Activated naive CD4-positive, alpha-beta T cell treated with anti-CD3 and anti-CD28 coated beads, Interleukin-2, amount 10 ng/mL, durations not matched to agents 7 days and 5 days (primary cell): Measurements from ENCODE around the gene UPF1.

Experiments
- CTCF ChIA-PET: fragments of 350-600 bp; sonication (Branson Sonifier 250); formaldehyde crosslinking; loops from one replicate; lab custom pipeline; 2021; ENCODE audit warnings: antibody characterized with exemption; lab: Charles Lee
- DNase-seq: peaks from one replicate; pipeline ENCODE4 v3.0.0-alpha.2; 2020
- H3K27ac Mint-ChIP-seq: one replicate; pipeline ENCODE4 v1.8.0; 2021; ENCODE audit warnings: mild to moderate bottlenecking, moderate library complexity, mixed read lengths
- H3K27me3 Mint-ChIP-seq: one replicate; pipeline ENCODE4 v1.8.0; 2021; ENCODE audit warnings: mild to moderate bottlenecking, mixed read lengths
- H3K36me3 Mint-ChIP-seq: one replicate; pipeline ENCODE4 v1.8.0; 2021; ENCODE audit warnings: mixed read lengths
- H3K4me1 Mint-ChIP-seq: one replicate; pipeline ENCODE4 v1.8.0; 2021; ENCODE audit warnings: mixed read lengths
- H3K4me3 Mint-ChIP-seq: one replicate; pipeline ENCODE4 v1.8.0; 2021; ENCODE audit warnings: mild to moderate bottlenecking, moderate library complexity, mixed read lengths
- H3K9me3 Mint-ChIP-seq: one replicate; pipeline ENCODE4 v1.8.0; 2021; ENCODE audit warnings: mixed read lengths

The UPF1 gene

DNA sequence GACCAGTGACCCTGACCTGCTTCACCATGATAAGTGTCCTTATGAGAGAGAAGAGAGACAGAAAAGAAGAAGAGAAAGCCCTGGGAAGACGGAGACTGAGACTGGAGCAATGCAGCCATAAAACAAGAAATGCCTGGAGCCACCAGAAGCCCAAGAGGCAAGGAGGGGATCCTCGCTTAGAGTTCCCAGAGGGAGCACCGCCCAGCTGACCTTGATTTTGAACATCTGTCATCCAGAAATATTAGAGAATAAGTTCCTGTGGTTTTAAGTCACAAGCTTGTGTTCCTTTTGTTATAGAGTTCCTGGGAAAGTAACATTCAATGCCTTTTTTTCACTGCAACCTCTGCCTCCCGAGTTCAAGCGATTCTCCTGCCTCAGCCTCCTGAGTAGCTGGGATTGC, 44.0 kb downstream of the UPF1 start:
- H3K27me3 Mint-ChIP-seq: peaks cover 19% of the 10 kb centered on the region
- H3K4me3 Mint-ChIP-seq: no peak overlapping the region
- H3K27ac Mint-ChIP-seq: no peak overlapping the region
- H3K4me1 Mint-ChIP-seq: peaks cover 10% of the 10 kb centered on the region
- DNase-seq: no peak
- CTCF ChIA-PET: interaction anchor here (1.1 kb wide), 1 partner anchor 17 kb away, joined by 3 read pairs; no protein-coding TSS in a partner anchor
- H3K36me3 Mint-ChIP-seq: peaks cover 3% of the 10 kb centered on the region
- H3K9me3 Mint-ChIP-seq: no peaks in the 10 kb centered on the region

DNA sequence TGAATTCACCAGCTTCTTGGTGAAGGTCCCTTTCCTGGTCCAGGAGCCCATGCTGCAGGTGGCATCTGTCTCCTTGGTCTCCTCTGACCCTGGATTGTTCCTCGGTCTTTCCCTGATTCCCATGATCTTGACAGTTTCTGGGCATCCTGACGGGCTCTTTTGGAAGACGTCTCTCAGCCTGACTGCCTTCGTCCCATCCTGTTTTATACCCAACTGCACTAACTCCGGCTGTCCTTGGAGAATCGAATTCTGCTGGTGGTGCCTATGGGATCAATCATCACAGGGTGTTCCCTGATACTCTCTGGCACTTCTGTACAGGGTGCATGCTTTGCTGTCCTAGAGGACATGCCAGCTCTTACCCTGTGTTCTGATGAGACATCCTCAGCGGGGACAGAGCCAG, 45.1 kb downstream of the UPF1 start:
- no peak overlapping the region for H3K4me3 Mint-ChIP-seq
- peaks cover 2% of the 10 kb centered on the region for H3K4me1 Mint-ChIP-seq
- H3K9me3 Mint-ChIP-seq: no peaks in the 10 kb centered on the region
- H3K27ac Mint-ChIP-seq: no peak overlapping the region
- H3K27me3 Mint-ChIP-seq: peaks cover 9% of the 10 kb centered on the region
- CTCF ChIA-PET: no interaction called here
- no peaks in the 10 kb centered on the region for H3K36me3 Mint-ChIP-seq
- DNase-seq: no peak

DNA sequence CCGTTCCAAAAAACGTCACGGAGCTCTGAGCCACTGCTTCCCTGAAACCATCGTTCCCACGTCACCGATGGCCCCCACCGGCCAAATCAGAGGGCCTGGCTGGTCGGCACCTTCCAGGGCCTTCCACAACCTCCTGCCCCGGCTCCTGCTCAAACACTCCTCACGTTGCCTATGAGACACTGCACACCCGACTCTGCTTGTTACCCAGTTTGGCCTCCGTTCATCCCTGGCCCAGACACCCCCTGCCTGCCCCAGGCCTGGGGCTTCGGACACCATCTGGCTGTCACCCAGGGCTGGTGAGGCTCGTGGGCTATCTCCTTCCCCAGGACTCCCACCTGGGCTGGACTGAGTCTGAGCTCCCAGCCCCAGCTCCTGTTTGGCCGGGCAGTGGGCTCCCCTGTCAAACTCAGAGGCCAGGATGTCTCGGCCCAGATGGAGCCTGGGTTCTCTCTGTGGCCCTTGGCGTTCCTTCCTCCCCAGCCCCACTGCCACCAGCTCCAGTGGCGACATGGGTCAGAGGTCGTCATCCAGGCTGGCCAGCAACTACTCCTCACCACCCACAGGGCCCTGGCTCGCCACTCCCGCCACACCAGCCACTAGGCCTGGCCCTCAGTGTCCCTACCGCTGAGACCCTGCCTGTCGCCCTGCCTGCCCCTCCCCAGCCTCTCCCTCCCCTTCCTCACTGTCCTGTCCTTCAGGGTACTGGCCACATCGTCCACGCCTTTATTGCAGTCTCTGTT, 46.5 kb downstream of the UPF1 start:
- H3K27me3 Mint-ChIP-seq: peaks cover 7% of the 10 kb centered on the region
- H3K9me3 Mint-ChIP-seq: no peaks in the 10 kb centered on the region
- no peaks in the 10 kb centered on the region for H3K4me1 Mint-ChIP-seq
- no peak for DNase-seq
- H3K27ac Mint-ChIP-seq: no peak overlapping the region
- H3K36me3 Mint-ChIP-seq: no peaks in the 10 kb centered on the region
- no peak overlapping the region for H3K4me3 Mint-ChIP-seq
- CTCF ChIA-PET: interaction anchor here (0.9 kb wide), 1 partner anchor 12 kb away, joined by 3 read pairs; no protein-coding TSS in a partner anchor

DNA sequence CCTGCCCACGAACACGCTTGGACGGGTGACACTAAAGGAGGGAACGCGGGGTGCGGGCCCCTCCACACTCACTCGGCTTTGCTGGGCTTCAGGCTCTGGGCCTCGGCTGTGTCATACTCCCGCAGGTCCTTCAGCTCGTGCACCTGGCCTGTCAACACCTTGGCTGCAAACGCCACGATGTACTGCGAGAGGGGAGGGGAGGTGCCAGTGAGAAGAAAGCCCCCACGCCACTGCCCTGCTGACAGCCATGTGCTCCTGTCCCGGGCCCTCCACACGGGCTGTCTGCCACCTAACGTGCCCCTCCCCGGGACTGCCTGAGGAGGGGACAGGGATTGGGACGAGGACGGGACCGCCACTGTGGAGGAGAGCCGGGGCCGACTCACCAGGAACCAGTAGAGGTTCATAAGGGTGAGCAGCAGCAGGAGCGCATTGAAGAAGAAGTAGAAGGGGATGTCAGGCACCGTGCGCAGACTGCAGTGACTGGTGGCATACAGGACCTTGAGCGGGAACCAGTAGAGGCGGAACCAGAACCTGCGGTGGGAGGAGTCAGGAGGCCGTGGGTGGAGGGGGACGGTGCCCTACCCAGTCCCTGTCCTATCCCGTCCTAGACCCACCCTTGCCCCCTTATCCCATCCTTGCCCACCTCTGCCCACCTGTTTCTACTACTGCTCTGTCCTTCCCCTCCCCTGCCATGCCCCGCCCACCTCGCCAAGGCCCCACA, 47.3 kb downstream of the UPF1 start:
- no peaks in the 10 kb centered on the region for H3K4me1 Mint-ChIP-seq
- peaks cover 11% of the 10 kb centered on the region for H3K27me3 Mint-ChIP-seq
- H3K4me3 Mint-ChIP-seq: no peak overlapping the region
- no peak for DNase-seq
- no peak overlapping the region for H3K27ac Mint-ChIP-seq
- CTCF ChIA-PET: interaction anchor here (0.9 kb wide), 1 partner anchor 13 kb away, joined by 3 read pairs; no protein-coding TSS in a partner anchor
- H3K9me3 Mint-ChIP-seq: no peaks in the 10 kb centered on the region
- H3K36me3 Mint-ChIP-seq: no peaks in the 10 kb centered on the region

DNA sequence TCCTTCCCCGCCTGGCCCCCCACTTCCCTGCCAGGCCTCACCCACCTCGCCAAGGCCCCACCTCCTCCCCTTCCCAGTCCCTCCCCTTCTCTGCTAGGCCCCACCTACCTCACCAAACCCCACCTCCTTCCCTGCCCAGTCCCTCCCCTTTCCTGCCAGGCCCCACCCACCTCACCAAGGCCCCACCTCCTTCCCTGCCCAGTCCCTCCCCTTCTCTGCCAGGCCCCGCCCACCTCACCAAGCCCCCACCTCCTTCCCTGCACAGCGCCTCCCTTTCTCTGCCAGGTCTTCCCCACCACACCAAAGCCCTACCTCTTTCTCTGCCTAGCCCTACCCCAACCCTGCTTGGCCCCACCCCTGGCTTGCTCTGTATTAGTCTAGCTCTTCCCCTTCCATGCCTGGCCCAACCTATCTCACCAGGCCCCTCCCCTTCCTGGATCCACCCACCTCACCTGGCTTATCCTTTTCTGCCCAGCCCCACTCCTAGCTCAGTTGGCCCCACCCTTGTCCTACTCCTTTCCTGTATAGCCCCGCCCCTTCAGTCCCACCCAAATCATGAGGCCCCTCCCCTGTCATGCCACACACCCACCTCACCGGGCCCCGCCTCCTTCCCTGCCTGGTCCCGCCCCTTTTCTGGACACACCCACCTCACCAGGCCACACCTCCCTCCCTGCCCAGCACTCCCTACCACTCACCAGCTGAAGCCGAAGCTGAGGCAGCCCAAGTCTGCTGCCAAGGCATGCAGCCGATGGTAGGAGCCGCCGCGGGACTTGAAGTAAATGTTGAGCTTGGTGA, 48.0 kb downstream of the UPF1 start:
- DNase-seq: peak; percentile 49
- Mint-ChIP-seq H3K4me1 (no peaks in the 10 kb centered on the region), H3K27me3 (peaks cover 9% of the 10 kb centered on the region), H3K4me3 (no peak overlapping the region), H3K9me3 (no peaks in the 10 kb centered on the region), H3K36me3 (no peaks in the 10 kb centered on the region), H3K27ac (no peak overlapping the region)
- CTCF ChIA-PET: interaction anchor here (0.8 to 1.0 kb wide), 2 partner anchors 15 to 36 kb away, joined by 3 read pairs; no protein-coding TSS in a partner anchor

DNA sequence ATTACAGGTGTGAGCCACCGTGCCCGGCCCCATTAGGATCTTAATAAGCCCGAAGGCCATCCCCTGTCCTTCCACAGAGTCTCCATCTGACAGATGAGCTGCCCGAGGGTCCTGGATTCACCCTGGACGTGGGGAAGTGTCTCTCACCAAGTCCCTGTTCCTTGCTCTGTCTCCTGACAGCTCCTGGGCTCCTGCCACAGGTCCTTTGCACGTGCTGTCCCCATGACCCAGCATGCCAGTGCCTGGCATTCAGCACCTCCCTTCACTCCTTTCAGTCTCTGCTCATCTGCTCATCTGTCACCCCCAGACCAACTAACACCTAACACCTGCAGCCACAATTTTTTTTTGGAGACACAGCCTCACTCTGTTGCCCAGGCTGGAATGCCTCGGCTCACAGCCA, 49.7 kb downstream of the UPF1 start:
- CTCF ChIA-PET: no interaction called here
- Mint-ChIP-seq H3K4me1 (no peaks in the 10 kb centered on the region), H3K9me3 (no peaks in the 10 kb centered on the region), H3K27ac (no peak overlapping the region), H3K4me3 (no peak overlapping the region), H3K27me3 (peaks cover 9% of the 10 kb centered on the region), H3K36me3 (no peaks in the 10 kb centered on the region)
- no peak for DNase-seq

DNA sequence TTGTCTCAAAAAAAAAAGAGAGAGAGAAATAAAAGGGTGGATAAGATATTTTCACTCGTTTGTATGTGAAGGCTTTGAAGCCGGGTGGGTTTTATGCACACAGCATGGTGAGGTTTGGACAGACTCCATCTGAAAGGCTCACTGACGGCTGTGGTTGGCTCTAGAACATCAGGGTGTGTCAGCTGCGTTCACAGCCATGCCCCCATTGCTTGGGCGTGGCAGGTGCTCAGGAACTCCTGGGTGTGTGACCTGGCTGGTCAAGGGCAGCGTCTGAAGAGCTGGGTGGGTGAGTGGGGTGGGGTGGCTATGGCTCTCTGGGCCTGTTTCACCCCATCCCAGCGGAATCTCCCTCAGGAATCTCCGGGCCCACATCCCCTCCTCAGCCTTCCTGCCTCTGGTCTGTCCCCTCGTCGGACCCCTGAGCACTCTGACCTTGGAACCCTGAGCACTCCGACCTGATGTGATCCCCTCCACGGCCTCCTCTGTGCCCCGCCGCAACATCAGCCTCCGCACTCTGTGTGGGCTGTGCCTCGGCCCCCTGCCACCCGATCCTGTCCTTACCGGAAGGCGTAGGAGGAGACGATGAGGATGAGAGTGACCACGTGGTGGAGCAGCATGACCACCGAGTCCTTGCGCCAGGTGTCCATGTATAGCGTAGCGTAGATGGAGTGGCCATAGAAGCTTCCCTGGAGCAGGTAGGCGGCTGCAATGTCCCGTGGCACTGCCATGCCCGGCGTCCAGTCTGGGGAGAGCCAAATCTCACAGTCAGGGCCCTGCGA, 52.0 kb downstream of the UPF1 start:
- Mint-ChIP-seq H3K9me3 (no peaks in the 10 kb centered on the region), H3K27ac (no peak overlapping the region), H3K4me3 (no peak overlapping the region), H3K36me3 (no peaks in the 10 kb centered on the region), H3K4me1 (no peaks in the 10 kb centered on the region), H3K27me3 (peaks cover 10% of the 10 kb centered on the region)
- CTCF ChIA-PET: no interaction called here
- no peak for DNase-seq

DNA sequence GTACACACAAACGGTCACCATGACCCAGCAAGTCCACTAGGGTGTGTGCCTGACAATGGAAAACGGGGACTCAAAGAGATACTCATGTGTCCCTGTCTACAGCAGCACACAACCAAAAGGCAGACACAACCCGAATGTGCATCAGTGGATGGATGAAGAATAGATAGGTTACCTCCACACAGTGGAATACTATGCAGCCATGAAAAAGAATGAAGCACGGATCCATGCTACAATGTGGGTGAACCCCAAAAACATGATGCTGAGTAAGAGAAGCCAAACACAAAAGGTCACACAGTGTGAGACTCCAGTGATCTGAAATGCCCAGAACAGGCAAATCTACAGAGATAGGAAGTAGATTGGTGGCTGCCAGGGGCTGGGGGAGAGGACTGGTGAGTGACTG, 55.2 kb downstream of the UPF1 start:
- Mint-ChIP-seq H3K27ac (no peak overlapping the region), H3K4me1 (no peaks in the 10 kb centered on the region), H3K36me3 (no peaks in the 10 kb centered on the region), H3K27me3 (peaks cover 26% of the 10 kb centered on the region), H3K4me3 (no peak overlapping the region), H3K9me3 (no peaks in the 10 kb centered on the region)
- CTCF ChIA-PET: no interaction called here
- DNase-seq: no peak

DNA sequence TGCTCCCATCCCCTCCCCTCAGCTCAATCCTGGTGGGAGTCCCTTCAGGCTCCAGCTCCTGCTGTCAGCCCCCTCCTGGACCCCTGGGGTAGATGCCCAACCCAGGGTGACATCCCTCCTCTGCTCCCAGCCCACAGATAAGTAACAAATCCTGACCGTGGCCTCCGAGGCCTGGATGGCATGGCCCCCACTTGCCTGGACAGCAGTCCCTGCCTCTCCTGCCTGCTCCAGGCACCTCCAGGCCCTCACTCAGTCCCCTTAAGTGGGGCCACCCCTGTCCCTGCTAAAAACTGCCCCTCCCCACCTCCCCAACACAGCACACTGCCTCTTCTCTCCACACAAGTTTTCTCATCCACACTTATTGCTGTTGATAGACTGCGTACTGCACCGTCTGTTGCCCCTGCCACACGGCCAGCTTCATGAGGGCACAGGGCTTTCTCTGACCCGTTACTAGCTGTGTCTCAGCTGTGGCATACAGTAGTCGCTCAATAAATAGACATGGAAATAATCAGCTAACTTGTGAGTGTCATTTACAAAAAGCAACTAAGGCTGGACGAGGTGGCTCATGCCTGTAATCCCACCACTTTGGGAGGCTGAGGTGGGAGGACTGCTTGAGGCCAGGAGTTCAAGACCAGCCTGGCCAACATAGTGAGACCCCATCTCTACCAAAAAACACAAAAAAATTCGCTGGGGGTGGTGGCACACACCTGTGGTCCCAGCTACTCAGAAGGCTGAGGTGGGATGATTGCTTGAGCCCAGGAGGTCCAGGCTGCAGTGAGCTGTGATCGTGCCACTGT, 58.4 kb downstream of the UPF1 start:
- H3K4me3 Mint-ChIP-seq: no peak overlapping the region
- DNase-seq: no peak
- H3K9me3 Mint-ChIP-seq: no peaks in the 10 kb centered on the region
- H3K36me3 Mint-ChIP-seq: no peaks in the 10 kb centered on the region
- CTCF ChIA-PET: interaction anchor here (0.8 kb wide), 1 partner anchor 43 kb away, joined by 3 read pairs; no protein-coding TSS in a partner anchor
- peaks cover 53% of the 10 kb centered on the region for H3K27me3 Mint-ChIP-seq
- no peak overlapping the region for H3K27ac Mint-ChIP-seq
- H3K4me1 Mint-ChIP-seq: no peaks in the 10 kb centered on the region

DNA sequence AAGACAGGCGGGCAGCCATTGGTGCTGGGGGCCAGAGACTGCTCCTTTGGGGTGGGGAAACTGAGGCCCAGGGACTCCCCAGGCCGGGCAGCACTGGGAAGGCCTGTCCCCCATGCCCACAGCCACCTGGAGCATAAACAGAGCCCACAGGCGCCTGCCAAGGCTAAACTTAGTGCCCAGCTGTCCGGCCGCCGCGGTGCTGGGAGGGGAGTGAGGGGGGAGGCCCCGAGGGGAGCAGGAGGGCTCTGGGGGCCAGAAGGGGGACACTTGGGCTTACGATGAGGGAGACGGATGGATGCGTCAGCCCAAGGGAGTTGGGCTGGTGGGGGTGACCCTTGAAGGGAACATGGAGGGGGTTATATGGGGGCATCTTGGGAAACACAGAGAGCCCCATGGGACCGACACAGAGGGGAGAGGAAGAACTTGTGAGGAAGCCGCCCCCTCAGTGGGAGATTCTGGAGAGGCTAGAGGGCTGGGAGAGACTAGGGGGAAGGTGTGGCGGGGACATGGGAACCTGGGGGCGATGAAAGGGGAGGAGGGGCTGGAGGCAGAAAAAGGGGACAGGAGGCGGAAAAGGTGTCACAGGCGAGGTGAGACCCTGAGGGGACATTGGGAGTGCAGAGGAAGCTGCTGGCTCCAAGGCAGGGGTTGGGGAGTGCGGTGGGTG, 62.0 kb downstream of the UPF1 start:
- CTCF ChIA-PET: no interaction called here
- DNase-seq: no peak
- H3K27me3 Mint-ChIP-seq: peaks cover 73% of the 10 kb centered on the region
- peaks cover 5% of the 10 kb centered on the region for H3K36me3 Mint-ChIP-seq
- no peak overlapping the region for H3K27ac Mint-ChIP-seq
- no peaks in the 10 kb centered on the region for H3K9me3 Mint-ChIP-seq
- H3K4me1 Mint-ChIP-seq: peaks cover 8% of the 10 kb centered on the region
- no peak overlapping the region for H3K4me3 Mint-ChIP-seq

DNA sequence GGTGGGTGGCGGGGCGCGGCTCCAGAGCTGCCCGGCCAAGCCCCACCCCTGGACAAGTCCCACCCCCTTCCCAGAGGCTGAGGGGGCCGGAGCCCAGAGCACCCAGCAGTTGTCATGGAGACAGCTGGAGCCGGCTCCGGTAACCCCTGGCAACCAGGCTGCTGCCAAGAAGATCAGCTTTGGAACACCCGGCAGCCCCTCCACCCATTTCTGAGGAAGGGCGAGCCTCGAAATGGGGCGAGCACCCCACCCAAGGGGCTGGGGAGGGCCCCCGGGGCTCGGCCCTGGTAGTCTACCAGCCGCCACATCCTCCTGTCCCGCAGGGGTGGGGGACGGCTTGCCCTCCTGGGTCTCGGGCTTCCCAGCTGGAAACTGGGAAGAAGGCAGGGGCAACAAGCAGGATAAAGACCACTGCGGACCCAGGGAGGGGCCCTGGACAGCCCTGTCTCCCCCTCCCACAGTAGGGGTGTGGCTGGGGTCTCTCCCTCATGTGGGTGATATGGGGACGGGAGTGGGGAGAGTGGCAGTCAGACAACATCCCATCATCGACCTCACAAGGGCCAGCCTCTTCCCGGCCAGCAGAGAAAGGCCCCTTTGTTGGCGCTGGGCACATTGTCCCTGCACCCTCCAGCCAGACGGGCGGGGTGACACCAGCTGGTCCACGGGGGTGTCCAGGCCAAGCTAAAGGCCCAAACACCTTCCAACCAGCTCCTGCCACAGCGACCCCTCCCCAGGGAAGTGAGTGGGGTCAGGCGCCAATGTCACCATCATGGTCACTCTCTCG, 62.7 kb downstream of the UPF1 start:
- no peak for DNase-seq
- Mint-ChIP-seq H3K36me3 (peaks cover 5% of the 10 kb centered on the region), H3K4me1 (peaks cover 8% of the 10 kb centered on the region), H3K27me3 (peaks cover 72% of the 10 kb centered on the region), H3K4me3 (no peak overlapping the region), H3K27ac (no peak overlapping the region), H3K9me3 (no peaks in the 10 kb centered on the region)
- CTCF ChIA-PET: interaction anchor here (1.2 kb wide), 1 partner anchor 14 kb away, joined by 3 read pairs; no protein-coding TSS in a partner anchor
